Liver (tissue), 3 donors: ENCODE data around the gene MTA3.

Experiments
- GABPA ChIP-seq, 2 donors: IDR thresholded peaks in 1 of 2; conservative IDR thresholded peaks in 1 of 2; 2 replicates each; pipeline ENCODE4 v1.6.1; 2016; ENCODE audit warnings: antibody characterized with exemption in 2 of 2, mild to moderate bottlenecking in 1 of 2, moderate library complexity in 1 of 2
- HNF4G ChIP-seq: IDR thresholded peaks from 2 replicates; pipeline ENCODE4 v1.6.1; 2016; ENCODE audit warnings: antibody characterized with exemption
- JUND ChIP-seq, 2 donors: IDR thresholded peaks; 2 replicates each; pipeline ENCODE4 v1.6.1; 2016; ENCODE audit warnings: antibody characterized with exemption in 2 of 2
- RAD21 ChIP-seq, 2 donors: IDR thresholded peaks; 2 replicates each; pipeline ENCODE4 v1.6.1; 2016; ENCODE audit warnings: antibody characterized with exemption in 2 of 2, mild to moderate bottlenecking in 2 of 2
- RXRA ChIP-seq, 2 donors: IDR thresholded peaks; 2 replicates each; pipeline ENCODE4 v1.6.1; 2017 to 2018; ENCODE audit warnings: antibody characterized with exemption in 2 of 2, mild to moderate bottlenecking in 1 of 2
- SP1 ChIP-seq: IDR thresholded peaks from 2 replicates; pipeline ENCODE4 v1.6.1; 2018; ENCODE audit warnings: antibody characterized with exemption, mild to moderate bottlenecking
- TAF1 ChIP-seq: conservative IDR thresholded peaks from 2 replicates; pipeline ENCODE4 v1.6.1; 2016; ENCODE audit warnings: antibody characterized with exemption, mild to moderate bottlenecking
- YY1 ChIP-seq: IDR thresholded peaks from 2 replicates; pipeline ENCODE4 v1.6.1; 2016; ENCODE audit warnings: antibody characterized with exemption, mild to moderate bottlenecking
- TF ChIP-seq, protein P1 (sequence below): IDR thresholded peaks from 2 replicates; pipeline ENCODE4 v1.6.1; 2016; ENCODE audit warnings: antibody characterized with exemption
- TF ChIP-seq, protein P2 (sequence below): fragments of 150-350 bp; IDR thresholded peaks from 2 replicates; pipeline ENCODE4 v1.5.1; 2017; ENCODE audit warnings: improper control_type of control experiment, low read depth, low read length; ENCODE audit not compliant: missing input control
- TF ChIP-seq, protein P3 (sequence below): IDR thresholded peaks from 2 replicates; pipeline ENCODE4 v1.6.1; 2016; ENCODE audit warnings: antibody characterized with exemption
- TF ChIP-seq, protein P4 (sequence below): IDR thresholded peaks from 2 replicates; pipeline ENCODE4 v1.6.1; 2016; ENCODE audit warnings: antibody characterized with exemption, mild to moderate bottlenecking
- TF ChIP-seq, protein P5 (sequence below): IDR thresholded peaks from 2 replicates; pipeline ENCODE4 v1.6.1; 2016; ENCODE audit warnings: antibody characterized with exemption
- donor health status: healthy.
- donor health status: healthy.

DNA sequence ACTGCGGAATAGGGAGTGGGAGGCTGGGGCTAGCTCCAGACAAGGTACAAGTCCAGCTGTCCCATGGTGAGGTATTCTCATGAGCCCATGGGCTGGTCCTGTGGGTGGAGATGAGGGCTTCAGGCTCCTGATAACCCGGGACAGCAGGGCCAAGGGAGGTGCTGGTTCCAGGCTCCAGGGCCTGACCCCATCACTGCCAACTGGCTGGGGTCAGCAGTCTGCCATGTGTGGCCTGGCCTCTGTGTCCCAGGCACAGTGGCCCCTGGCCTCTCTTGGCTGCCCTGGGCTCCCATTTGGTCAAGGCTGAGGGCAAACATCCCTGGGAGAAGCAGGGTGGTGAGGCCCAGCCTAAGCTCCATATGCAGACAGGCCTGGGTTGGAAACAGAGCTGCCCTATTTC lies 196.5 kb downstream of the MTA3 start:
- TF ChIP-seq, protein P1, sequence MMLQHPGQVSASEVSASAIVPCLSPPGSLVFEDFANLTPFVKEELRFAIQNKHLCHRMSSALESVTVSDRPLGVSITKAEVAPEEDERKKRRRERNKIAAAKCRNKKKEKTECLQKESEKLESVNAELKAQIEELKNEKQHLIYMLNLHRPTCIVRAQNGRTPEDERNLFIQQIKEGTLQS, result no peak
- TF ChIP-seq, protein P2, sequence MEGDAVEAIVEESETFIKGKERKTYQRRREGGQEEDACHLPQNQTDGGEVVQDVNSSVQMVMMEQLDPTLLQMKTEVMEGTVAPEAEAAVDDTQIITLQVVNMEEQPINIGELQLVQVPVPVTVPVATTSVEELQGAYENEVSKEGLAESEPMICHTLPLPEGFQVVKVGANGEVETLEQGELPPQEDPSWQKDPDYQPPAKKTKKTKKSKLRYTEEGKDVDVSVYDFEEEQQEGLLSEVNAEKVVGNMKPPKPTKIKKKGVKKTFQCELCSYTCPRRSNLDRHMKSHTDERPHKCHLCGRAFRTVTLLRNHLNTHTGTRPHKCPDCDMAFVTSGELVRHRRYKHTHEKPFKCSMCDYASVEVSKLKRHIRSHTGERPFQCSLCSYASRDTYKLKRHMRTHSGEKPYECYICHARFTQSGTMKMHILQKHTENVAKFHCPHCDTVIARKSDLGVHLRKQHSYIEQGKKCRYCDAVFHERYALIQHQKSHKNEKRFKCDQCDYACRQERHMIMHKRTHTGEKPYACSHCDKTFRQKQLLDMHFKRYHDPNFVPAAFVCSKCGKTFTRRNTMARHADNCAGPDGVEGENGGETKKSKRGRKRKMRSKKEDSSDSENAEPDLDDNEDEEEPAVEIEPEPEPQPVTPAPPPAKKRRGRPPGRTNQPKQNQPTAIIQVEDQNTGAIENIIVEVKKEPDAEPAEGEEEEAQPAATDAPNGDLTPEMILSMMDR, result no peak
- no peak for TF ChIP-seq TAF1
- TF ChIP-seq YY1, result no peak
- TF ChIP-seq, protein P3, sequence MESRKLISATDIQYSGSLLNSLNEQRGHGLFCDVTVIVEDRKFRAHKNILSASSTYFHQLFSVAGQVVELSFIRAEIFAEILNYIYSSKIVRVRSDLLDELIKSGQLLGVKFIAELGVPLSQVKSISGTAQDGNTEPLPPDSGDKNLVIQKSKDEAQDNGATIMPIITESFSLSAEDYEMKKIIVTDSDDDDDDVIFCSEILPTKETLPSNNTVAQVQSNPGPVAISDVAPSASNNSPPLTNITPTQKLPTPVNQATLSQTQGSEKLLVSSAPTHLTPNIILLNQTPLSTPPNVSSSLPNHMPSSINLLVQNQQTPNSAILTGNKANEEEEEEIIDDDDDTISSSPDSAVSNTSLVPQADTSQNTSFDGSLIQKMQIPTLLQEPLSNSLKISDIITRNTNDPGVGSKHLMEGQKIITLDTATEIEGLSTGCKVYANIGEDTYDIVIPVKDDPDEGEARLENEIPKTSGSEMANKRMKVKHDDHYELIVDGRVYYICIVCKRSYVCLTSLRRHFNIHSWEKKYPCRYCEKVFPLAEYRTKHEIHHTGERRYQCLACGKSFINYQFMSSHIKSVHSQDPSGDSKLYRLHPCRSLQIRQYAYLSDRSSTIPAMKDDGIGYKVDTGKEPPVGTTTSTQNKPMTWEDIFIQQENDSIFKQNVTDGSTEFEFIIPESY, result no peak
- no peak for TF ChIP-seq JUND (IDR thresholded peaks at IDR 0.05)
- TF ChIP-seq, protein P4, sequence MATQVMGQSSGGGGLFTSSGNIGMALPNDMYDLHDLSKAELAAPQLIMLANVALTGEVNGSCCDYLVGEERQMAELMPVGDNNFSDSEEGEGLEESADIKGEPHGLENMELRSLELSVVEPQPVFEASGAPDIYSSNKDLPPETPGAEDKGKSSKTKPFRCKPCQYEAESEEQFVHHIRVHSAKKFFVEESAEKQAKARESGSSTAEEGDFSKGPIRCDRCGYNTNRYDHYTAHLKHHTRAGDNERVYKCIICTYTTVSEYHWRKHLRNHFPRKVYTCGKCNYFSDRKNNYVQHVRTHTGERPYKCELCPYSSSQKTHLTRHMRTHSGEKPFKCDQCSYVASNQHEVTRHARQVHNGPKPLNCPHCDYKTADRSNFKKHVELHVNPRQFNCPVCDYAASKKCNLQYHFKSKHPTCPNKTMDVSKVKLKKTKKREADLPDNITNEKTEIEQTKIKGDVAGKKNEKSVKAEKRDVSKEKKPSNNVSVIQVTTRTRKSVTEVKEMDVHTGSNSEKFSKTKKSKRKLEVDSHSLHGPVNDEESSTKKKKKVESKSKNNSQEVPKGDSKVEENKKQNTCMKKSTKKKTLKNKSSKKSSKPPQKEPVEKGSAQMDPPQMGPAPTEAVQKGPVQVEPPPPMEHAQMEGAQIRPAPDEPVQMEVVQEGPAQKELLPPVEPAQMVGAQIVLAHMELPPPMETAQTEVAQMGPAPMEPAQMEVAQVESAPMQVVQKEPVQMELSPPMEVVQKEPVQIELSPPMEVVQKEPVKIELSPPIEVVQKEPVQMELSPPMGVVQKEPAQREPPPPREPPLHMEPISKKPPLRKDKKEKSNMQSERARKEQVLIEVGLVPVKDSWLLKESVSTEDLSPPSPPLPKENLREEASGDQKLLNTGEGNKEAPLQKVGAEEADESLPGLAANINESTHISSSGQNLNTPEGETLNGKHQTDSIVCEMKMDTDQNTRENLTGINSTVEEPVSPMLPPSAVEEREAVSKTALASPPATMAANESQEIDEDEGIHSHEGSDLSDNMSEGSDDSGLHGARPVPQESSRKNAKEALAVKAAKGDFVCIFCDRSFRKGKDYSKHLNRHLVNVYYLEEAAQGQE, result no peak
- TF ChIP-seq RAD21 (IDR thresholded peaks at IDR 0.05), result no peak
- TF ChIP-seq, protein P5, sequence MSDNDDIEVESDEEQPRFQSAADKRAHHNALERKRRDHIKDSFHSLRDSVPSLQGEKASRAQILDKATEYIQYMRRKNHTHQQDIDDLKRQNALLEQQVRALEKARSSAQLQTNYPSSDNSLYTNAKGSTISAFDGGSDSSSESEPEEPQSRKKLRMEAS, result no peak
- TF ChIP-seq HNF4G, result no peak
- no peak for TF ChIP-seq GABPA (IDR thresholded peaks at IDR 0.05 in 1 of 2, conservative IDR thresholded peaks at IDR 0.05 in 1 of 2)
- TF ChIP-seq RXRA (IDR thresholded peaks at IDR 0.05), result no peak
- no peak for TF ChIP-seq SP1
